Kidney (tissue), 14 donors: ENCODE results near the gene SLC25A13. TPM values are rescaled to one million over a fixed set of nuclear protein-coding genes. Genes with fewer than 3 reads are reported as not detected.

Experiments
- DNase-seq, 5 donors: peaks; one replicate each; pipeline ENCODE4 v3.0.0-alpha.2; 2013 to 2020
- FAIRE-seq: peaks from 2 replicates; lab custom pipeline; 2012; peaks lifted over from hg19 to GRCh38; lab: Jason Lieb, UNC
- H3K27ac ChIP-seq, 2 donors: one replicate each; pipeline ENCODE4 v1.7.0; 2013; ENCODE audit warnings: low read depth in 2 of 2, low read length in 2 of 2, inconsistent platforms in 1 of 2
- H3K27me3 ChIP-seq: one replicate; pipeline ENCODE4 v1.7.1; 2013; ENCODE audit warnings: low read length, inconsistent platforms; ENCODE audit not compliant: control insufficient read depth, insufficient read depth
- H3K36me3 ChIP-seq, 3 donors: one replicate each; pipeline versions ENCODE4 v1.7.0 to v1.7.1; 2013; ENCODE audit warnings: low read length in 3 of 3, control low read depth in 1 of 3, inconsistent platforms in 1 of 3; ENCODE audit not compliant: insufficient read depth in 3 of 3, control insufficient read depth in 2 of 3
- H3K4me1 ChIP-seq, 3 donors: one replicate each; pipeline versions ENCODE4 v1.7.0 to v1.7.1; 2013; ENCODE audit warnings: low read length in 3 of 3, inconsistent platforms in 1 of 3, low read depth in 1 of 3; ENCODE audit not compliant: control insufficient read depth in 2 of 3, insufficient read depth in 2 of 3
- H3K4me3 ChIP-seq, 3 donors: one replicate each; pipeline versions ENCODE4 v1.7.0 to v1.8.1; 2013; ENCODE audit warnings: low read length in 3 of 3, control low read depth in 1 of 3, inconsistent platforms in 1 of 3
- H3K9ac ChIP-seq, 3 donors: one replicate each; pipeline versions ENCODE4 v1.7.0 to v1.7.1; 2013; ENCODE audit warnings: low read length in 3 of 3, control low read depth in 1 of 3, inconsistent platforms in 1 of 3
- H3K9me3 ChIP-seq, 3 donors: one replicate each; pipeline versions ENCODE4 v1.7.0 to v1.7.1; 2013; ENCODE audit warnings: low read length in 3 of 3, control low read depth in 1 of 3, inconsistent platforms in 1 of 3; ENCODE audit not compliant: control insufficient read depth in 2 of 3, insufficient read depth in 1 of 3
- CTCF ChIP-seq: IDR thresholded peaks from 3 replicates; pipeline ENCODE4 v1.5.1; 2012; ENCODE audit warnings: mild to moderate bottlenecking, moderate library complexity, borderline replicate concordance; ENCODE audit not compliant: insufficient read depth; ENCODE audit errors: extremely low read depth
- intact Hi-C: fragments of 100-400 bp; cut with DNase I; formaldehyde crosslinking; loops from one replicate; pipeline ENCODE4 v1.11.1; 2022
- polyA plus RNA-seq: library from polyadenylated mRNA; stranded (reverse); fragments of 350-450 nt; fragmentation: Illumina TruSeq; extraction: RNeasy Lipid Tissue Mini Kit (QIAGEN cat#74804); gene quantifications from one replicate; pipeline ENCODE4 v1.2.3, GENCODE V29; 2014; ENCODE audit warnings: low read depth, low replicate concordance; ENCODE audit not compliant: insufficient read depth
- total RNA-seq: library from RNA; stranded (reverse); fragmentation: NEBNext Ultra II Directional; extraction: Animal tissue kit (Norgen Biotek cat#: 25700); gene quantifications from one replicate; pipeline ENCODE4 v1.2.1, GENCODE V29; 2021
- donor health status: control.
- donor health status: control.
- donor health status: control.
- donor health status: control.
- donor health status: control.
- donor health status: DM: yes; HTN: yes; CAD: no.
- donor health status: Normal renal cell carcinoma (clear cell type).

The SLC25A13 gene
- total and polyA plus RNA-seq, 2 donors from 2014 or later: 23.9 to 32.1 TPM

- intact Hi-C loops: no loop called here
- Histone ChIP-seq H3K4me1 (peaks cover 0 to 2% (median 0%) of the 10 kb centered on the region in 3 donors), H3K27ac (no peak overlapping the region), H3K9ac (no peak overlapping the region), H3K9me3 (no peaks in the 10 kb centered on the region), H3K27me3 (no peaks in the 10 kb centered on the region), H3K4me3 (no peak overlapping the region), H3K36me3 (peaks cover 0 to 8% (median 0%) of the 10 kb centered on the region in 3 donors)
- DNase-seq: no peak
- TF ChIP-seq CTCF: no peak
- no peak for FAIRE-seq
These were observed 52.5 kb downstream of the SLC25A13 start for GRCh38 chr7:96269246-96269994.

- H3K4me3 ChIP-seq: no peak overlapping the region
- H3K36me3 ChIP-seq: no peaks in the 10 kb centered on the region
- H3K27ac ChIP-seq: no peak overlapping the region
- intact Hi-C loops: no loop called here
- H3K4me1 ChIP-seq: peaks cover 0 to 2% (median 0%) of the 10 kb centered on the region in 3 donors
- H3K9me3 ChIP-seq: no peaks in the 10 kb centered on the region
- H3K9ac ChIP-seq: no peak overlapping the region
- DNase-seq (no peak), FAIRE-seq (no peak)
- no peak for TF ChIP-seq CTCF
- H3K27me3 ChIP-seq: no peaks in the 10 kb centered on the region
These were observed 55.3 kb downstream of the SLC25A13 start for GRCh38 chr7:96266580-96266979.

- DNase-seq: no peak
These were observed 55.9 kb downstream of the SLC25A13 start for GRCh38 chr7:96266015-96266414.

More at GRCh38 chr7:96266015-96266414, 55.9 kb downstream of the SLC25A13 start:
- Histone ChIP-seq H3K9me3 (no peaks in the 10 kb centered on the region), H3K36me3 (no peaks in the 10 kb centered on the region), H3K27me3 (no peaks in the 10 kb centered on the region), H3K9ac (no peak overlapping the region), H3K4me1 (peaks cover 0 to 2% (median 0%) of the 10 kb centered on the region in 3 donors), H3K27ac (no peak overlapping the region), H3K4me3 (no peak overlapping the region)
- intact Hi-C loops: no loop called here
- no peak for FAIRE-seq
- no peak for TF ChIP-seq CTCF
